Liver (tissue), 9 donors: ENCODE results near the gene PTPN22. TPM values are rescaled to one million over a fixed set of nuclear protein-coding genes. Genes with fewer than 3 reads are reported as not detected.

ENCODE experiments used
- DNase-seq: peaks from one replicate; pipeline ENCODE4 v3.0.0-alpha.2; 2017; ENCODE audit warnings: low spot score
- H3K27ac ChIP-seq, 2 donors: one replicate each; pipeline ENCODE4 v1.7.0; 2013; ENCODE audit warnings: inconsistent platforms in 2 of 2, low read length in 2 of 2, control low read depth in 1 of 2, low read depth in 1 of 2, mild to moderate bottlenecking in 1 of 2
- H3K27me3 ChIP-seq, 4 donors: one replicate each; pipeline versions ENCODE4 v1.6.1 to v1.7.0; 2013; ENCODE audit warnings: low read length in 3 of 4, inconsistent platforms in 1 of 4, mild to moderate bottlenecking in 1 of 4, moderate library complexity in 1 of 4; ENCODE audit not compliant: control insufficient read depth in 4 of 4, insufficient read depth in 4 of 4
- H3K36me3 ChIP-seq, 4 donors: one replicate each; pipeline versions ENCODE4 v1.6.1 to v1.7.0; 2013; ENCODE audit warnings: low read length in 3 of 4, mild to moderate bottlenecking in 3 of 4, low read depth in 1 of 4, moderate library complexity in 1 of 4; ENCODE audit not compliant: control insufficient read depth in 4 of 4, insufficient read depth in 3 of 4
- H3K4me1 ChIP-seq, 4 donors: one replicate each; pipeline versions ENCODE4 v1.6.1 to v1.7.0; 2013; ENCODE audit warnings: low read length in 3 of 4, mild to moderate bottlenecking in 3 of 4, moderate library complexity in 1 of 4; ENCODE audit not compliant: control insufficient read depth in 4 of 4, insufficient read depth in 4 of 4
- H3K4me3 ChIP-seq, 3 donors: one replicate each; pipeline versions ENCODE4 v1.6.1 to v1.7.0; 2013; ENCODE audit warnings: low read length in 3 of 3, control low read depth in 1 of 3, low read depth in 1 of 3, mild to moderate bottlenecking in 1 of 3
- H3K9ac ChIP-seq, 2 donors: one replicate each; pipeline ENCODE4 v1.7.0; 2013; ENCODE audit warnings: low read length in 2 of 2, mild to moderate bottlenecking in 2 of 2, moderate library complexity in 2 of 2, control low read depth in 1 of 2, low read depth in 1 of 2
- H3K9me3 ChIP-seq, 4 donors: one replicate each; pipeline versions ENCODE4 v1.6.1 to v1.7.0; 2013; ENCODE audit warnings: low read length in 3 of 4; ENCODE audit not compliant: control insufficient read depth in 4 of 4
- EGR1 ChIP-seq, 2 donors: IDR thresholded peaks; 2 replicates each; pipeline ENCODE4 v1.6.1; 2016 to 2018; ENCODE audit warnings: antibody characterized with exemption in 2 of 2, low read depth in 2 of 2
- FOXA1 ChIP-seq: IDR thresholded peaks from 2 replicates; pipeline ENCODE4 v1.6.1; 2016; ENCODE audit warnings: antibody characterized with exemption
- GABPA ChIP-seq, 2 donors: IDR thresholded peaks in 1 of 2; conservative IDR thresholded peaks in 1 of 2; 2 replicates each; pipeline ENCODE4 v1.6.1; 2016; ENCODE audit warnings: antibody characterized with exemption in 2 of 2, mild to moderate bottlenecking in 1 of 2, moderate library complexity in 1 of 2
- HNF4A ChIP-seq, 2 donors: conservative IDR thresholded peaks; 2 replicates each; pipeline ENCODE4 v1.6.1; 2016; ENCODE audit warnings: antibody characterized with exemption in 2 of 2, mild to moderate bottlenecking in 2 of 2
- HNF4G ChIP-seq: IDR thresholded peaks from 2 replicates; pipeline ENCODE4 v1.6.1; 2016; ENCODE audit warnings: antibody characterized with exemption
- JUND ChIP-seq, 2 donors: IDR thresholded peaks; 2 replicates each; pipeline ENCODE4 v1.6.1; 2016; ENCODE audit warnings: antibody characterized with exemption in 2 of 2
- NR2F2 ChIP-seq: IDR thresholded peaks from 2 replicates; pipeline ENCODE4 v1.6.1; 2016; ENCODE audit warnings: antibody characterized with exemption
- RAD21 ChIP-seq, 2 donors: IDR thresholded peaks; 2 replicates each; pipeline ENCODE4 v1.6.1; 2016; ENCODE audit warnings: antibody characterized with exemption in 2 of 2, mild to moderate bottlenecking in 2 of 2
- TAF1 ChIP-seq: conservative IDR thresholded peaks from 2 replicates; pipeline ENCODE4 v1.6.1; 2016; ENCODE audit warnings: antibody characterized with exemption, mild to moderate bottlenecking
- WGBS: extraction: QIAGEN DNeasy Blood & Tissue Kit; methylation state at CpG from one replicate; pipeline ENCODE4 v1.1.7; 2013; 5-methylcytosine and 5-hydroxymethylcytosine counted together
- polyA plus RNA-seq, 2 donors: library from polyadenylated mRNA; stranded (reverse) in 1 of 2; unstranded in 1 of 2; fragments of 200-250 nt in 1 of 2; fragments of >200 nt in 1 of 2; fragmentation: Nextera tagmentation in 1 of 2; extraction: Ambion mirVana in 1 of 2; gene quantifications; one replicate each; pipeline versions ENCODE4 v1.2.1 to v1.2.3, GENCODE V29; 2013 to 2015
- total RNA-seq, 2 donors: library from RNA; depleted of rRNA; stranded (reverse); fragments of >200 nt; gene quantifications; one replicate each; pipeline ENCODE4 v1.2.3, GENCODE V29; 2014
- TF ChIP-seq, protein P1 (sequence below): IDR thresholded peaks from 2 replicates; pipeline ENCODE4 v1.6.1; 2016; ENCODE audit warnings: antibody characterized with exemption
- TF ChIP-seq, protein P2 (sequence below): IDR thresholded peaks from 2 replicates; pipeline ENCODE4 v1.6.1; 2016; ENCODE audit warnings: antibody characterized with exemption
- TF ChIP-seq, protein P3 (sequence below): fragments of 150-350 bp; IDR thresholded peaks from 2 replicates; pipeline ENCODE4 v1.5.1; 2017; ENCODE audit warnings: improper control_type of control experiment, low read depth, low read length; ENCODE audit not compliant: missing input control
- donor health status: healthy.
- donor health status: healthy.
- donor health status: healthy.
- donor health status: healthy.
- donor health status: healthy.

PTPN22 gene
- total and polyA plus RNA-seq, 4 donors, result 0.24 to 1.9 (median 1.0) TPM

DNA sequence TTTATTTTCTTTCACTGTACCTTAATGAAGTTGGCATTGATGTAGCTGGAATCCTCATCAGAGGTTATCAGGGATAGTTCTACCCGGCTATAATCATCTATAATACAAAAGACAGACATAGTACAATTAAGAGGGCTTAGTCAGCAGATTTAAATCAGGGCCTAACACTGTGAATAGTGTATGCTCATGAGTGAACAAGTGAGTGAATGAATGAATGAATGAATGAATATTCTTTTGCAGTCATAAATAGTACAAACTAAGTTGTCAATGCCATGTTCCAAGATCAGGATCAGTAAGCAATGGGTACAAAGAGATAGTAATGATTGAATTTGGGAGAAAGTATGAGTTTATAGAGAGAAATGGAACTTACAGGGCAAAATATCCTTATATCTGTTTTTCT, 12.5 kb downstream of the PTPN22 start (continued):
- TF ChIP-seq, protein P1, sequence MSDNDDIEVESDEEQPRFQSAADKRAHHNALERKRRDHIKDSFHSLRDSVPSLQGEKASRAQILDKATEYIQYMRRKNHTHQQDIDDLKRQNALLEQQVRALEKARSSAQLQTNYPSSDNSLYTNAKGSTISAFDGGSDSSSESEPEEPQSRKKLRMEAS, result no peak
- TF ChIP-seq EGR1 (IDR thresholded peaks at IDR 0.05; ENCODE audit: low read depth in 2 of 2), result no peak

DNA sequence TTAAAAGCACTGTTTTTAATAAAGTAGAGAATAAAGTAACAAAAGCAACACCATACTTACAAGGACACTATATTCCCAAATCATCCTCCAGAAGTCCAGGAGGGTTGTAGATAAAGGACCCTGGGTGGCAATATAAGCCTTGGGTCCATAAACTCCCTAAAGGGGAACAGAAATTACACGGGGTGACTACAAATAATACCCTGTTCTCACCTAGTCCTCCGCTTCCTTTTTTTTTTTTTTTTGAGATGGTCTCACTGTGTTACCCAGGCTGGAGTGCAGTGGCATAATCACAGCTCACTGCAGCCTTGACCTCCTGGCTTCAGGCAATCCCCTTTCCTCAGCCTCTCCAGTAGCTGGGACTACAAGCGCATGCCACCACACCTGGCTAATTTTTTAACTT, 13.1 kb downstream of the PTPN22 start:
- no peak overlapping the region for H3K9ac ChIP-seq
- DNase-seq, result no peak
- no peak overlapping the region for H3K4me3 ChIP-seq
- TF ChIP-seq NR2F2, result no peak
- no peaks in the 10 kb centered on the region for H3K27me3 ChIP-seq
- no peak overlapping the region for H3K27ac ChIP-seq
- no peaks in the 10 kb centered on the region for H3K36me3 ChIP-seq
- no peaks in the 10 kb centered on the region for H3K4me1 ChIP-seq
- 90% methylated on average over 3 of the region's 3 CpGs for WGBS
- no peaks in the 10 kb centered on the region for H3K9me3 ChIP-seq

DNA sequence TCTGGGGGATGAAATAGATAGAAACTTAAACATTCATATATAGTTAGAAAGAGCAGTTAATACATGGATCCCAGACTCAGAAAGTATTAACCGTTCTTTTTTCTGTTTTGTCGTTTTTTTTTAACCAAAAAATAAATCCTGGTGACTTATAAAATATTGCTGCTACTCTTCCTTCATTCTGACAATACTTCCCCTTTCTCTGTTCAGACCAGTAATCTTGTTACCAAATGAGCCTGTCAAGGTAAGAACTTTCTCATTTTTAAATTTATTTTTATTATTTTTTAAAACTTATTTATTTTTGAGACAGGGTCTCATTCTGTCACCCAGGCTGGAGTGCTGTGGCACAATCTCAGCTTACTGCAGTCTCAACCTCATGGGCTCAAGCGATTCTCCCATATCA, 13.7 kb downstream of the PTPN22 start:
- no peak overlapping the region for H3K4me3 ChIP-seq
- H3K9ac ChIP-seq, result no peak overlapping the region
- no peak overlapping the region for H3K27ac ChIP-seq
- H3K4me1 ChIP-seq, result no peaks in the 10 kb centered on the region
- WGBS, result 74% methylated on average over 3 of the region's 3 CpGs
- H3K27me3 ChIP-seq, result no peaks in the 10 kb centered on the region
- no peak for DNase-seq
- no peaks in the 10 kb centered on the region for H3K9me3 ChIP-seq
- H3K36me3 ChIP-seq, result no peaks in the 10 kb centered on the region
- TF ChIP-seq, protein P1, result no peak
- TF ChIP-seq, protein P2, sequence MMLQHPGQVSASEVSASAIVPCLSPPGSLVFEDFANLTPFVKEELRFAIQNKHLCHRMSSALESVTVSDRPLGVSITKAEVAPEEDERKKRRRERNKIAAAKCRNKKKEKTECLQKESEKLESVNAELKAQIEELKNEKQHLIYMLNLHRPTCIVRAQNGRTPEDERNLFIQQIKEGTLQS, result no peak
- TF ChIP-seq HNF4G (no peak), EGR1 (IDR thresholded peaks at IDR 0.05; ENCODE audit: low read depth in 2 of 2) (no peak), RAD21 (IDR thresholded peaks at IDR 0.05) (no peak)
- TF ChIP-seq, protein P3, sequence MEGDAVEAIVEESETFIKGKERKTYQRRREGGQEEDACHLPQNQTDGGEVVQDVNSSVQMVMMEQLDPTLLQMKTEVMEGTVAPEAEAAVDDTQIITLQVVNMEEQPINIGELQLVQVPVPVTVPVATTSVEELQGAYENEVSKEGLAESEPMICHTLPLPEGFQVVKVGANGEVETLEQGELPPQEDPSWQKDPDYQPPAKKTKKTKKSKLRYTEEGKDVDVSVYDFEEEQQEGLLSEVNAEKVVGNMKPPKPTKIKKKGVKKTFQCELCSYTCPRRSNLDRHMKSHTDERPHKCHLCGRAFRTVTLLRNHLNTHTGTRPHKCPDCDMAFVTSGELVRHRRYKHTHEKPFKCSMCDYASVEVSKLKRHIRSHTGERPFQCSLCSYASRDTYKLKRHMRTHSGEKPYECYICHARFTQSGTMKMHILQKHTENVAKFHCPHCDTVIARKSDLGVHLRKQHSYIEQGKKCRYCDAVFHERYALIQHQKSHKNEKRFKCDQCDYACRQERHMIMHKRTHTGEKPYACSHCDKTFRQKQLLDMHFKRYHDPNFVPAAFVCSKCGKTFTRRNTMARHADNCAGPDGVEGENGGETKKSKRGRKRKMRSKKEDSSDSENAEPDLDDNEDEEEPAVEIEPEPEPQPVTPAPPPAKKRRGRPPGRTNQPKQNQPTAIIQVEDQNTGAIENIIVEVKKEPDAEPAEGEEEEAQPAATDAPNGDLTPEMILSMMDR, result no peak

DNA sequence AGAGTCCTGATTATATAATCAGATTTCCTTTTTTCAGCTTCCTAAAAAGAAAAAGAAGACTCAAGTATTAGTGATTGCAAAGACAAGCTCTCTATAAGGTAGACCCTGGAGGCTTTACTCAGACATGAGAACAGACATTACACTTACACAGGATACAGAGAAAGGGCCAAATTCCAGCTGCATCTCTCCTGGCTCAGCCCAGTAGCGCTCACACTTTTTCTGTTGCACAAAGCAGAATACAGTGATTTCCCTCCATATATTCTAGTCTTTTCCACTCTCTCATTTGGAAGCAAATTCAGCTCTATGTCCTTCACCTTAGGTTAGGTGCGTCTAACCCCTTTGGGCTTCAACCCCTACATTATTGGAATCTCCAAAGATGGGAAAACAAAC, 15.1 kb downstream of the PTPN22 start:
- no peaks in the 10 kb centered on the region for H3K36me3 ChIP-seq
- TF ChIP-seq HNF4A (conservative IDR thresholded peaks at IDR 0.05), result no peak
- TF ChIP-seq, protein P1, result no peak
- TF ChIP-seq JUND (IDR thresholded peaks at IDR 0.05), result no peak
- TF ChIP-seq FOXA1, result no peak
- no peak for TF ChIP-seq TAF1
- no peak for TF ChIP-seq GABPA (IDR thresholded peaks at IDR 0.05 in 1 of 2, conservative IDR thresholded peaks at IDR 0.05 in 1 of 2)
- H3K9ac ChIP-seq, result no peak overlapping the region
- no peaks in the 10 kb centered on the region for H3K9me3 ChIP-seq
- no peak overlapping the region for H3K4me3 ChIP-seq
- 98% methylated on average over 2 of the region's 2 CpGs for WGBS
- H3K27ac ChIP-seq, result no peak overlapping the region
- no peak for DNase-seq
- no peaks in the 10 kb centered on the region for H3K4me1 ChIP-seq
- H3K27me3 ChIP-seq, result no peaks in the 10 kb centered on the region
